GM18502 (cell line): ENCODE data around the gene NOTCH2.

Source experiments
- ATAC-seq: cut with Tn5 transposase; IDR thresholded peaks from one replicate; pipeline ENCODE4 v1.9.1; 2021; ENCODE audit warnings: mild to moderate bottlenecking; ENCODE audit not compliant: unreplicated experiment, poor library complexity

Gene NOTCH2

GRCh38 chr1:119914071-119914470, 155.4 kb downstream of the NOTCH2 start:
- no peak for ATAC-seq

DNA sequence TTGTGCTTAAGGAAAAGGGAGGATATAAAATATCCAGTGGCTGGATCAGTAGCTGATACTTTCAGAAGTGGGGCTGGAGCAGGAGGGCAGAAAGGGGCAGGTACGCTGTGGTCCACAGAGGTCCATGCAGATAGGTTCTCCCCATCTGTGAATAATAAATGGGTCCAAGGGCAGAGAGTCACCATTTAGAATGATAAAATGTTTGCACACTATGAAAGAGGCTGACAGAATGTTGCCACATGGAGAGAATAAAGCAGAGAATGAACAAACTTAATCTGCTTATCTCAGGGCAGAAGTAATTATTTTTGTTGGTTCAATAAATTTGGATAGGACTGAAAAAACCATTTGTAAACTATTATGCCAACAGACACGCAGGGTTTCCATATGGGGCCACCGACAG, 156.5 kb downstream of the NOTCH2 start:
- no peak for ATAC-seq

DNA sequence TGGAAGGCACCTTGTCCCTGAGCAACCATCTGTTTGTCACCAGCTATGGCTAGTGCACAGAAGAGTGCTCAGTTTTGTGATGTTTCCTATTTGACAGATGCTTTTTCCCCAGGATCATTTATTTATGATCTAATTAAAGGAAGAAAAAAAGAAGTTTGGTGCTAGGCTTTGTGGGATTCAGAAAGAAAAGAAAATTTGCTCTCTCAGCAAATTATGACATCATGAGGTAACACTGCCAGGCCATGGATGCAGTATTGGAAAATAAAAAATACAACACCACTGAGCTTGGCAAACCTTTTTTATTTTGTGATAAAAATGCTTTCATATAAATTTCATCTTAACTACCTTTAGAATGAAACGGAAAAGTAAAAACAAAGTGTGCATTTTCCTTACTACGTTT, 157.7 kb downstream of the NOTCH2 start:
- no peak for ATAC-seq

GRCh38 chr1:119910618-119911017, 158.8 kb downstream of the NOTCH2 start:
- no peak for ATAC-seq

DNA sequence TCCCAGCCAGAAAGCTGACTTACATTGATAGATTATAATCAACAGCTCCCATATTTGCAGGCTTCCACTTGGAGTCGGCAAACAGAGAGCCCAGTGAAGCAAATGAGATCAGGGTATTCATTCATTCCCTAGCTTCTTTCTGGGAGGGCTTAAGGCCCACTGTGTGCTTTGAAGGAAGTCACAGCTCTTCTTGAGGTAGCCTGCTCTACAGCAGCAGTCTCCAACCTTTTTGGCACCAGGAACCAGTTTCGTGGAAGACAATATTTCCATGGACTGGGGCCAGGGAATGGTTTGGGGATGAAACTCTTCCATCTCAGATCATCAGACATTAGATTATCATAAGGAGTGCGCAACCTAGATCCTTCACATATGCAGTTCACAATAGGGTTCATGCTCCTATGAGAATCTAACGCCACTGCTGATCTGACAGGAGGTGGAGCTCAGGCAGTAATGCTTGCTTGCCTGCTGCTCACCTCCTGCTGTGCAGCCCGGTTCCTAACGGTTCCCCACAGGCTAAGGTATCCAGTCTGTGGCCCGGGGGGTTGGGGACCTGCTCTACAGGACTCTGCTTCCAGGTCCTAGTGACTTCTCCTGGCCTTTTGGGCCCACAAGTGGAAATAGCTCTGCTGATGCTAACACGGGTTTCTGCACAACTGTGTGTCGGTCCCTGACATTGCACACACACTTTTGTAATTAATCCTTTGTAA, 159.4 kb downstream of the NOTCH2 start:
- no peak for ATAC-seq

GRCh38 chr1:119908661-119909060, 160.8 kb downstream of the NOTCH2 start:
- no peak for ATAC-seq

- ATAC-seq = no peak
These were observed 162.4 kb downstream of the NOTCH2 start for GRCh38 chr1:119906927-119907652.

DNA sequence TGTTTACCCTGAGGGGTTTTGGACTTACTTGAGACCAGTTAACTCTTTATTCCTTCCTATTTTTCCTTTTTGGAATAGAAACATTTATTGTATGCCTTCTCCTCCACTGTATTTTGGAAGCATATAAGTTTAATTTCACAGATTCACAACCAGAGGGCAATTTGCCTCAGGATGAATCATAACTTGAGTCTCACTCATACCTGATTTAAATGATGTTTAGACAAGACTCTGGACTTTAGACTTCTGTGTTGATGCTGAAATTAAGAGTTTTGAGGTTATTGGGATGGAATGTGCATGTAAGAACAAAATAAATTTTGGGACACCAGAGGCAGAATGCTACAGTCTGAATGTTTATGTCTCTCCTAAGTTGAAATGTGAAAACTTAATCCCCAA, 166.0 kb downstream of the NOTCH2 start:
- ATAC-seq = no peak

- no peak for ATAC-seq
These were observed 166.6 kb downstream of the NOTCH2 start for GRCh38 chr1:119902775-119903442.

DNA sequence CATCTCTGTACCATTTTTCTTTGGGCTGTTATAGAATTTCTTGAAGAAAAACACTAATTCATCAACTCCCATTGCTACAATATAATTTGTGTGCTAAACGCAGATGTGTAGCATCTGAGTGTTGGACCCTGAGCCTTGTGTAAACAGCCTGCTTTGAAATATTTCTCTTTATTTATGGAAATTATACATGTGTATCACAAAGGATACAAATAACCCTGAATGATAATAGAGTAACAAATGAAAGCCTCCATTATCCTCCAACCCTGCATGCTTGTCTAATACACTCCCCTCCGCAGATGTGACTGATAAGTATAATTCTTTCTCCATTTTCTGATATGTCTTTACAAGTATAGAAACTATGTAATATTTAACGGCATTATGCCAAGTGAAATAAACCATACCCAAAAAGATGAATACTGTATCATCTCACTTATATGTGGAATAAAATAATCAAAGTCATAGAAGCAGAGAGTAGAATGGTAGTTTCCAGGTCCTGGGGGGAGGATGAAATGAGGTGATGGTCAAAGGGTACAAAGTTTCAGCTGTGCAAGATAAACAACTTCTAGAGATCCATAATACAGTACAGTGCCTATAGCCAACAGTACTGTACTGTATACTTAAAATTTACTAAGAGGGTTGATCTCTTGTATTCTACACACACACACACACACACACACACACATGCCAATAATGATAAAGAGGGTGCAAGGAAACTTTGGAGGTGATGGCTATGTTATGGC, 170.3 kb downstream of the NOTCH2 start:
- ATAC-seq = no peak

- ATAC-seq = no peak
These were observed 170.9 kb downstream of the NOTCH2 start for GRCh38 chr1:119898530-119898929.

- no peak for ATAC-seq
These were observed 173.2 kb downstream of the NOTCH2 start, which contains the start of gene ADAM30 for GRCh38 chr1:119896303-119896702. TSS of gene ADAM30 (minus strand) at chr1:119896515. CDS start at chr1:119896336, 179 bp downstream.

GRCh38 chr1:119895102-119895501, 174.4 kb downstream of the NOTCH2 start:
- no peak for ATAC-seq

DNA sequence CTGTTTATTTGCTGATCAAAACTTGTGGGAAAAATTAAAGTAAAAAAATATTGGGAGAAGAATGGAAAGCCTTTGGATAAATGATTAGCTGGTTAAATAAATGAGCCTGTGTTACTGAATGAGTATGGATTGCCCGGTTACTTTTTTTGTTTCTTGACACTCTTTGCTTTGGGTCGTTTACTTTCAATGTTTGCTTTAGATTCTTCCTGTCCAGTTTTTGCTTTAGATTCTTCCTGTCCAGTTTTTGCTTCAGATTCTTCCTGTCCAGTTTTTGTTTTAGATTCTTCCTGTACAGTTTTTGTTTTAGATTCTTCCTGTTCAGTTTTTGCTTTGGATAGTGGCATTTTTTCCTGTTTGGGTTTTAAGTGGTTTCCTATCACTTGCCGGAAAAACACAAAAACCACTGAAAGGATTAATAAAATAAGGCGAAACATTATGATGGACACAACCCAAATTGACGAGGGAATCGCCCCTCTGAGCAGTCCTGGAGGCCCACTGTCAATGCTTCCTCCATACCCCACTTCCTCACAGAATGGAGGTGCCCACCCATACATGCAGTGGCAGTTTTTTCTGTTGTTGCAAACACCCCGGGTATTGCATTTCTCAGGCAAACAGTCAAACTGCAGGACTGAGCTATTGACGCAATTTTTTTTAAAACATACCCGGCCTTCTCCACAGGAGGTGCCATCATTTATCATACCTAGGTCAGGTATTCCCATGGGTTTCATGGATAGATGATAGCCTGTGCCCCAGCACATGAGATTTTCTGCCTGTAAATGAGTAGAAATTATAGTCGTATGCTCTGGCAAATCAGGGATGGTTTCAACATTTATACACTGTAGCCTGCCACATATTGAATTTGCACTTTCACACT, 175.4 kb downstream of the NOTCH2 start:
- no peak for ATAC-seq

GRCh38 chr1:119893238-119893791, 176.1 kb downstream of the NOTCH2 start:
- ATAC-seq = no peak

DNA sequence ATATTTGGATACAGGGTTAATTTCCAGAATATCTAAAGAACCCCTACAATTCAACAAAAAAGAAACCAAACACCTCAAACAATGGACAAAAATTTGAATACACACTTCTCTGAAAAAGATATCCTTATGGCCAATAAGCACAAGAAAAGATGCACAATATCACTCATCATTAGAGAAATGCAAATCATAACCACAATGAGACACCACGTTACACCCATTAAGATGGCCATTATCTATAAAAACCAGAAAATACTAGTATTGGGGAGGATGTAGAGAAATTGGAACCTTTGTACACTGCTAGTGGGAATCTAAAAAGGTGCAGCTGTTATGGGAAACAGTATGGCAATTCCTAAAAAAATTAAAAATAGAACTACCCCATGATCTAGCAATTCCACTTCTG, 178.1 kb downstream of the NOTCH2 start:
- ATAC-seq = no peak

DNA sequence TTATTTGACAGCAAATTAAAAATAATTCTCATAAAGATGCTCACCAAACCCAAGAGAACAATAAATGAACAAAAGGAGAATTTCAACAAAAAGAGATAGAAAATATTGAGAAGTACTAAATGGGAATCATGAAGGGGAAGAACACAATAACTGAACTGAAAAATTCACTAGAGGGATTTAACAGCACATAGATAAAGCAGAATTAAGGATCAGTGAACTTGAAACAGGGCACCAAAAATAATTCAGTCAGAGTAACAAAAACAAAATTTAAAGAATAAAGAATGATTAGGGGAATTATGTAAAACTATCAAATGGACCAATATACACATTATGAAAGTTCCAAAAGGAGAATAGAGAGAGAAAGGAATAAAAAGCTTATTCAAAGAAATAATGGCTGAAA, 181.0 kb downstream of the NOTCH2 start:
- no peak for ATAC-seq

- ATAC-seq = no peak
These were observed 182.0 kb downstream of the NOTCH2 start for GRCh38 chr1:119887427-119887826.
